Midbrain (tissue), 1 donor: Measurements from ENCODE around the gene EFL1.
A peak's percentile ranks its signal among the peaks of the same experiment; 100 is the strongest.

Experiments
- DNase-seq: peaks from one replicate; lab custom pipeline; 2025; lab: John Stamatoyannopoulos, UW

EFL1 gene

DNA sequence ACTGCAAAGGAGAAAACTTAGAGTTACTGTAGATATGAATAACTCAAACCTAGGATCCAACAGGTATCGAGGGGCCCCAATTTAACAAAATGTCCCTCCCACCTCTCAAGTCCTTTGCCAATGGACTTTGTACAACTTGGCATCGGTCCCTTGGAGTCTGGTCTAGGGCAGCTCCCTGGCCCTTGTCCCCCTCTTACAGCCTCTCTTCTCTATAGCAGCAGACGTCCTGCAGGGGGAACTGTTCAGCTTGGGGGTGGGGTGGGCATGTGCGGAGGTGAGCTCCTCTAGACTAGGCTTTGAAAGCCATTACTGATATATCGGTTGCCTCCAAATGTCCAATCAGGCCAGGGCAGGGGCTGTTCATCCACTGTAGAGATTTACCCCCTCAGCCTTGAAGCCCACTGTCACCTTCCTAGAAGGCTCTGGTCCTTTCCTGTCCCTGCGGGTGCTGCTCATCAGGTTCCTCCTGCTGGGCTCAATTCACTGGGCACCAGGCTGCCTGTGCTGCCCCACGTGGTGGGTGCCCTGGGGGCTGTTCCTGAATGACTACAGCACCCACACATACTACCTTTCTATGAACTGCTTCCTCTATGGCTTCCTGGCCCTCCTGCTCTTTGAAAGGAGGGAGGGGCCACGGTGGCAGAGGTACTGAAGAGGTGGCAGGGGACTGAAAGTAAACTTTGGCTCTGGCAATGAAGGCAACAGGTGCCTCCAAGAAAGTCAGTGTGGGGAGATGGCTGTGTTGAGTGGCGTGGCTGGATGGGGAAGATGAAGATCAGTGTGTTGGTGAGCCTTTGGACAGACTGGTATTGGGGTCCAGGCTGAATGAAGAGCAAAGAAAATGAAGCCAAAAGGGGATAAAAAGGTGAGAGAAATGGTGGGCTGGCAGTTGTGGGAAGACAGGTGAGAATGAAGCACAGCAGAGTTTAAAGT, 137.9 kb downstream of the EFL1 start:
- no peak for DNase-seq

GRCh38 chr15:82122746-82123400, 139.7 kb downstream of the EFL1 start:
- no peak for DNase-seq

- DNase-seq, result no peak
These were observed 144.5 kb downstream of the EFL1 start for GRCh38 chr15:82118040-82118439.

DNA sequence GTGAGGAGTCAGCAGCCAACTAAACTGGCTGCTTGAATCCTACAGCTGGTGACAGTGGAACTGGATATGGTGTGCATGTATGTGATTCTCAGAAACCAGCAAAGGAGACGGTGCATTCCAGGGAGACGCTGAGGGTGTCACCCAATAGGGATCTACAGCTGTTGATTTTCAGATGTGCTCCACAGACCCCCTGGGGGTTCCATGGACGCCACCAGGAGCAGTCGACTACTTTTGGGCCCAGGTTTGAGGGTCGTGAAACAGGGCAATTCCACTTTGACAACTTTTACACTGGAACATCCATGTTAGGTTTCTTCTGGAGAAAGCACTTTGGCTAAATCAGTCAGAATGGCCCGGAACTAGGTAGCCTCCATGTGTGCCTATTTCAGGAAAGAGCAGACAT, 145.2 kb downstream of the EFL1 start:
- DNase-seq, result no peak

- DNase-seq, result no peak
These were observed 147.9 kb downstream of the EFL1 start for GRCh38 chr15:82114660-82115059.

DNA sequence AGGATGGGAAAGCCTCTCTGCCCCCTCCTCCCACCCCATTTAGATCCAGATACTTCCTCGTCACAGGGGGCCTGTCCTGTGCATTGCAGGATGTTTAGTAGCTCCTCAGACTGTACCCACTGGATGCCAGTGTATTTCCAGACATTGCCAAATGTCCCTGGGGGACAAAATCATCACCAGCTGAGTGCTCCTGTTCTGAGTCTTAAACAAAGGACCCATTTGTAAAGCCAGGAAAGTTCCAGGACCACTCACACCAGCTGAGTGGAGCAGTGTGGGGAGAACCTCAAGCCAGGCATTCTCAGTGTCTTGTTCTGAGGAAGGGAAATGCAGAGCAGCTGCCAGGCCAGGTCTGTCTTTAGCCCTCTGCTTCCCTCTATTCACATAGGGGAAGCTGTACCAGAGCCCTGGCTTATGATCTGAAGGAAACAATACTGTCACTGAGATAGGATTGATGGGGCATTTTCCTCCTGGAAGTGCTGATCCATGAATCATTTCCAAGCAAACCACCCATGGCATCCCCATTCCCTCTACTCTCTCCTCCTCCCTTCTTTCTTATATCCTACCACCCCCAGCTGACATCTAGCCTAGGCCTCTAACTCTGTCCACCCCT, 149.3 kb downstream of the EFL1 start:
- DNase-seq, result no peak

GRCh38 chr15:82111918-82112317, 150.6 kb downstream of the EFL1 start:
- DNase-seq, result no peak

DNA sequence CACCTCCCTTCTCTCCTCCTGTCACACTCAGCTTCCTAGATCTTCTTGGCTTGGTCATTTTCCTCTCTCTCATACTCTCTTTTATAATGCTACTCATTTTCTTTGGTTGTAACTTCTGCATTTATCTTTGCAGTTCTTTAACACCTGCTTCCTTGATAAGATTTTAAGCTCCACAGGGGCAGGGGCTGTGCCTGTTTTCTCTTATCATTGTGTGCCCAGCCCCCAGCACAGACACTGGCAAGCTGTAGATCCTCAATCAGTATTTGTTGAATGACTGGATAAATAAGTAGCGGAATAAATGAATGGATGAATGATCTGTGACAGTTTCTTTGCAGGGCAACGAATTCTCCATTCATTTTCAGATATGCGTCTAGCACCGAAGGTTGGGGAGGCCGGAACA, 152.4 kb downstream of the EFL1 start:
- DNase-seq, result no peak

DNA sequence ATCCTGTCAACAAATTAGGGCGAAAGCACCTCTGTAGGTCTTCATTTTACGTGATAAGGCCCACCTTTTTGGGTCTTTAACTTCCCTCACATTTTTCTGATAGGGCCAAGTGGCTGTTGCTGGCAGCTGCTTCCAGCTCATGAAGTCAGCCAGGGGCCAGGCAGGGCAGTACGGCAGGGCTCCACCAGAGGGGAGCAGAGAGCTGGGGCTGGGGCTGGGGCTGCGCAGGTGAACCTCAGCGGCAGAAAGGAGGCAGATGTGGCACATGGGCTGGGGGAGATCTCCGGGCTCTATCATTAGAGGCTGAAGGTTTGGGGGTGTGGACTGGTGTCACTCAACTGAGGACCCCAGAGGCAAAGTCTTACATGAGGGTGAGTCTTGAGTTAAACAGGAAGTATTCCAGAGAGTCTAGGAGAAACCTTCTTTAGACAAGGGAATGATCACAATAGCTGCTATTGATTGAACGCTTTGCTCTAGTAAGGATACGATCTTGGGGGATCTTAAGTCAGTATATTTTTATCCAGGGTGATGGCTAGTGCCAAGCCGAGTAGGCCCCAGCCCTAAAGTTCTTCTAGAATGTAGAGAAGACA, 153.9 kb downstream of the EFL1 start:
- DNase-seq, result peak; percentile 5

GRCh38 chr15:82106679-82107078, 155.9 kb downstream of the EFL1 start:
- no peak for DNase-seq

- DNase-seq, result no peak
These were observed 156.9 kb downstream of the EFL1 start for GRCh38 chr15:82105451-82106215.

GRCh38 chr15:82103468-82103867, 159.1 kb downstream of the EFL1 start:
- DNase-seq, result no peak

DNA sequence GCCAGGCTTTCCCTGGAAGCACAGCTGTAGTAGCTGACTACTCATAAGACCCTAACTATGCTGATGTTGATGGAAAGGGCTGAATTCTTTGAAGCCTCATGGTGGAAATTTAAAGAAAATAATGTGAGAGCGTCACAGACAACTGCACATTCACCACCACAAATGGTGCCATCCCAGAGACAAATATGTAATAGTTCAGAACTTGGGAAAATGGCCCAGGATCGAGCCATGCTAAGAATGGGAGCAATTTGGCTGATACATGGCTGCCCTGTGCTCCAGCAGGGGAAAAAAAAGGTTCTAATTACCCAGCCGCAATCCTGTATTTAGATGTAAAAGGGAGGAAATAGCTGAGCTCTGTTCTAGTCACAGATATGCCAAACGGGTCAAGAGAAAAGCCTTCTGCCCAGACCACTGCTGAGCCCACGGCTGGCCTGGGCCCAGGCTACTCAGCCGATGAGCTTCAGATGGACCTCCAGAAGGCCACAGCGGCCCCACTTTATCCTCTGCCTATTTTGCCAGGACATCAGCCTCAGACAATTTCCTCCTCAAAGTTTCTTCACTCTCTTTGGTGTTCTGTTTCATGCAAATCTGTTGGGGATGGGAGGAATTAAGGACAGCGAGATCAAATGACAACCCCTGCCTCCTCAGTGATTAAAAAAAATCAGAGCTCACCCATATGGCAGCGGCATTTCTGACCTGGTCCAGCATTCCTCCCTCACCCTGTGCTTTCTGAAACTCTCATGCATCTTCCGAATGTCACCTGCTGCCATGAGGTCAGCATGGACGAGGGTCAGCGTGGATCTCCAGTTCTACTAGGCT, 162.2 kb downstream of the EFL1 start:
- no peak for DNase-seq

DNA sequence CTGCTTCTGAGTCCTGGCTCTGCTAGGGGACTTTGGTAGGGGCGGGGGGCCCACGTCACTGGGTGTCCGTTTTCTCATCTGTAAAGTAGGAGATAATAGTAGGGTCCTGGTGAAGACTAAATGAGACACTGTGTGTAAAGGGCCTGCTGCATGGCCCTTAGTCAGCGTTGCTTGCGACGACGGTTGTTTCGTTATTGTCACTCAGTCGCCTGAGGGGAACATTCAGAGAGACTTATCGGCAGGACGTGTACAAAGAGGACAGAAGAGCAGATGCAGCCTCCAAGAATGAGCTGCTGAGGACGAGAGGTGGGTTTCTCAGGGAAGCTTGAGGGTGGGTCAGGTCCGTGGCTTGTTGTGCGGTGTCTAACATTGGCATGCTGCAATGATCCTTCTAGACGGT, 163.9 kb downstream of the EFL1 start:
- no peak for DNase-seq

GRCh38 chr15:82095803-82096202, 166.7 kb downstream of the EFL1 start:
- no peak for DNase-seq

DNA sequence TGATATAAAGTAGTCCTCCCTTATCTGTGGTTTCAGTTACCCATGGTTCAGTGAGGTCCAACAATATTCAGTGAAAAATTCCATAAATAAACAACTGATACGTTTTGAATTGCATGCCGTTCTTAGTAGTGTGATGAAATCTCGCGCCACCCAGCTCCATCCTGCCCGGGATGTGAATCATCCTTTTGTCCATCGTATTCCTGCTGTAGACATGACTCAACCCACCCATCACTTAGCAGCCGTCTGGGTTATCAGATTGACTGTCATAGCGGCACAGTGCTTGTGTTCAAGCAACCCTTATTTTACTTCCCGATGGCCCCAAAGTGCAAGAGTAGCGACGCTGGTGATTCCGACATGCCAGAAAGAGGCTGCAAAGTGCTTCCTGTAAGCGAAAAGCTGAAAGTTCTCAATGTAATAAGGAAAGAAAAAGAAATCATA, 168.7 kb downstream of the EFL1 start:
- DNase-seq, result no peak

- DNase-seq, result no peak
These were observed 169.2 kb downstream of the EFL1 start for GRCh38 chr15:82093325-82093724.

GRCh38 chr15:82091636-82092140, 170.8 kb downstream of the EFL1 start:
- no peak for DNase-seq

- no peak for DNase-seq
These were observed 176.1 kb downstream of the EFL1 start for GRCh38 chr15:82086243-82086995.
